Heart right ventricle (tissue), 16 donors: Measurements from ENCODE around the gene PLEKHG4. TPM values are rescaled to one million over a fixed set of nuclear protein-coding genes. Genes with fewer than 3 reads are reported as not detected.

Experiments
- ATAC-seq, 8 donors: fragments of 200-7000 bp; cut with Tn5 transposase; one replicate each; pipeline ENCODE4 v1.9.1; 2020; ENCODE audit warnings: mild to moderate bottlenecking in 8 of 8, moderate library complexity in 8 of 8, moderate number of reproducible peaks in 1 of 8
- DNase-seq, 2 donors: peaks; one replicate each; pipeline ENCODE4 v3.0.0-alpha.2; 2020
- H3K27ac ChIP-seq, 10 donors: fragments of 200-600 bp; sonication (generic) in 2 of 10; one replicate each; pipeline versions ENCODE4 v1.5.0 to v1.8.0; 2020 to 2022; ENCODE audit warnings: mild to moderate bottlenecking in 3 of 10
- H3K27me3 ChIP-seq, 7 donors: fragments of 200-600 bp; one replicate each; pipeline ENCODE4 v1.8.0; 2021 to 2022; ENCODE audit warnings: mild to moderate bottlenecking in 2 of 7
- H3K36me3 ChIP-seq, 9 donors: fragments of 200-600 bp; sonication (generic) in 1 of 9; one replicate each; pipeline versions ENCODE4 v1.5.0 to v1.8.0; 2020 to 2022; ENCODE audit warnings: mild to moderate bottlenecking in 2 of 9
- H3K4me1 ChIP-seq, 9 donors: fragments of 200-600 bp; sonication (generic) in 1 of 9; one replicate each; pipeline versions ENCODE4 v1.5.0 to v1.8.0; 2020 to 2022; ENCODE audit warnings: mild to moderate bottlenecking in 4 of 9
- H3K4me3 ChIP-seq, 10 donors: fragments of 200-600 bp; sonication (generic) in 2 of 10; one replicate each; pipeline versions ENCODE4 v1.5.0 to v1.8.0; 2020 to 2022; ENCODE audit warnings: mild to moderate bottlenecking in 7 of 10, moderate library complexity in 2 of 10
- H3K9me3 ChIP-seq, 11 donors: fragments of 200-600 bp in 10 of 11; sonication (generic) in 2 of 11; one replicate each; pipeline versions ENCODE4 v1.5.0 to v1.8.0; 2013 to 2022; ENCODE audit warnings: mild to moderate bottlenecking in 2 of 11, control low read depth in 1 of 11, moderate library complexity in 1 of 11
- CTCF ChIP-seq, 9 donors: fragments of 200-600 bp; sonication (generic) in 2 of 9; IDR thresholded peaks; one replicate each; pipeline versions ENCODE4 v1.5.0 to v1.8.0; 2021 to 2022; ENCODE audit warnings: antibody characterized with exemption in 9 of 9, mild to moderate bottlenecking in 5 of 9, moderate library complexity in 1 of 9
- WGBS, 2 donors: extraction: QIAGEN DNeasy Blood & Tissue Kit; methylation state at CpG; one replicate each; pipeline ENCODE4 v1.1.7; 2013; ENCODE audit warnings: inconsistent platforms in 1 of 2; 5-methylcytosine and 5-hydroxymethylcytosine counted together
- intact Hi-C, 10 donors: fragments of 100-400 bp; cut with DNase I; formaldehyde crosslinking; loops; one replicate each; pipeline versions ENCODE4 v1.11.1 to v1.14.2; 2022
- polyA plus RNA-seq, 2 donors: library from polyadenylated mRNA; stranded (reverse); fragments of 200-250 nt; gene quantifications; one replicate each; pipeline ENCODE4 v1.2.3, GENCODE V29; 2013
- total RNA-seq, 10 donors: library from RNA; stranded (reverse); fragmentation: NEBNext Ultra II Directional in 3 of 10; extraction: Animal tissue kit (Norgen Biotek cat#: 25700) in 3 of 10; gene quantifications; one replicate each; pipeline versions ENCODE4 v1.2.1 to v1.2.4, GENCODE V29; 2021 to 2023
- donor health status: Arrhythmogenic right ventricular cardiomyopathy.
- donor health status: ischemic (EF 13 %, LVEDD 7.1; RV severe dilation, severe dysfunction).
- donor health status: healthy with polysubstance abuse.
- donor health status: DM: no; HTN: yes; CAD: no.
- donor health status: DM: no; HTN: no; CAD: no.
- donor health status: ischemic (EF 25% LVEDD 6.9; RV normal size, moderate dysfunction).
- donor health status: ischemic (EF 25% LVEDD 5.7; RV mildly dilated, moderate dysfunction).
- donor health status: healthy.
- donor health status: DM: yes; HTN: yes; CAD: no.
- donor health status: Ischemic cardiomyopathy.
- donor health status: ischemic (EF 35%, LVEDD 5.7; RV mildly dilated, moderate dysfunction).
- donor health status: nonischemic (EF 11% LVEDD 7.7; RV severe dilation, severe dysfunction).
- donor health status: DM: yes; HTN: yes; CAD: no.
- donor health status: PGD.
- donor health status: ischemic (EF 29% LVEDD 5.4; RV normal size, mild dysfunction).
- donor health status: nonischemic (EF 23%, LVEDD 6.1; RV moderate dilation, normal function).

PLEKHG4 gene
- total and polyA plus RNA-seq, 12 donors = 0.25 to 2.9 (median 0.86) TPM

GRCh38 chr16:67244387-67245185 is 34.7 kb upstream of the PLEKHG4 start:
- intact Hi-C loops = loop anchor here in 2 of 10 donors (5.0 kb wide), 2 partner anchors 52 to 62 kb away; partner anchors contain the start of genes E2F4 (in 1 of the 2), EXOC3L1 (in 1 of the 2) and MATCAP1 (in 1 of the 2)

GRCh38 chr16:67245186-67245585 is 34.1 kb upstream of the PLEKHG4 start:
- peak overlapping the region in 9 of 10 donors; percentile 69 to 97 (median 85) for H3K4me3 ChIP-seq
- TF ChIP-seq CTCF (IDR thresholded peaks at IDR 0.05) = no peak
- H3K36me3 ChIP-seq = peaks cover 0 to 9% (median 0%) of the 10 kb centered on the region in 9 donors
- ATAC-seq (no peak), DNase-seq (no peak)
- peaks cover 0 to 24% (median 0%) of the 10 kb centered on the region in 7 donors for H3K27me3 ChIP-seq
- no peaks in the 10 kb centered on the region for H3K9me3 ChIP-seq
- peaks cover 43 to 86% (median 77%) of the 10 kb centered on the region in 9 donors for H3K4me1 ChIP-seq
- 55 to 64% methylated on average over 4 of the region's 4 CpGs for WGBS, 2 donors
- H3K27ac ChIP-seq = peak overlapping the region; percentile 93 to 99 (median 96)
- intact Hi-C loops = loop anchor here in 2 of 10 donors (5.0 kb wide), 2 partner anchors 53 to 63 kb away; partner anchors contain the start of genes E2F4 (in 1 of the 2), EXOC3L1 (in 1 of the 2) and MATCAP1 (in 1 of the 2)

More at GRCh38 chr16:67244387-67245185, 34.7 kb upstream of the PLEKHG4 start:
- TF ChIP-seq CTCF (IDR thresholded peaks at IDR 0.05) = peak in 1 of 9 donors; percentile 28
- H3K4me3 ChIP-seq = peak overlapping the region in 6 of 10 donors; percentile 69 to 97 (median 84)
- DNase-seq (peak; percentile 72 to 86), ATAC-seq (peak; percentile 10 to 63 (median 41))
- WGBS, 2 donors = 9 to 12% methylated on average over 5 of the region's 5 CpGs
- H3K4me1 ChIP-seq = peaks cover 43 to 86% (median 80%) of the 10 kb centered on the region in 9 donors
- peaks cover 0 to 15% (median under 1%) of the 10 kb centered on the region in 9 donors for H3K36me3 ChIP-seq
- H3K27me3 ChIP-seq = peaks cover 0 to 18% (median 0%) of the 10 kb centered on the region in 7 donors
- peak overlapping the region; percentile 93 to 99 (median 96) for H3K27ac ChIP-seq
- no peaks in the 10 kb centered on the region for H3K9me3 ChIP-seq

- peaks cover 0 to 29% (median 0%) of the 10 kb centered on the region in 7 donors for H3K27me3 ChIP-seq
- DNase-seq (peak in 1 of 2 donors; percentile 73), ATAC-seq (no peak)
- H3K4me3 ChIP-seq = peak overlapping the region; percentile 69 to 97 (median 84)
- peaks cover 39 to 84% (median 72%) of the 10 kb centered on the region in 9 donors for H3K4me1 ChIP-seq
- 8 to 12% methylated on average over 8 of the region's 8 CpGs for WGBS, 2 donors
- TF ChIP-seq CTCF (IDR thresholded peaks at IDR 0.05) = no peak
- intact Hi-C loops = loop anchor here in 2 of 10 donors (2.0 to 5.0 kb wide), 3 partner anchors 19 to 63 kb away; partner anchors contain the start of genes E2F4 (in 1 of the 2), EXOC3L1 (in 1 of the 2), MATCAP1 (in 1 of the 2) and TMEM208 (in 1 of the 2)
- peak overlapping the region; percentile 93 to 99 (median 96) for H3K27ac ChIP-seq
- peaks cover 0 to 5% (median 0%) of the 10 kb centered on the region in 9 donors for H3K36me3 ChIP-seq
- H3K9me3 ChIP-seq = no peaks in the 10 kb centered on the region
Measured at GRCh38 chr16:67245674-67246080, 33.7 kb upstream of the PLEKHG4 start.
